Neural progenitor cell (in vitro differentiated cells): ENCODE results near the gene SLCO3A1. TPM values are rescaled to one million over a fixed set of nuclear protein-coding genes. Genes with fewer than 3 reads are reported as not detected.

Experiments
- DNase-seq: peaks from one replicate; pipeline ENCODE4 v3.0.0-alpha.2; 2016; ENCODE audit warnings: low spot score
- H2AFZ ChIP-seq: fragments of 200-600 bp; sonication (generic); replicated peaks from 2 replicates; pipeline ENCODE4 v1.6.1; 2016; ENCODE audit warnings: antibody characterized with exemption
- H3F3A ChIP-seq: fragments of 200-600 bp; sonication (generic); 2 replicates; pipeline ENCODE4 v1.6.1; 2016; ENCODE audit warnings: antibody characterized with exemption, low read depth
- H3K27ac ChIP-seq: fragments of 200-600 bp; sonication (generic); 2 replicates; pipeline ENCODE4 v1.5.1; 2016; ENCODE audit warnings: mild to moderate bottlenecking
- H3K27me3 ChIP-seq: fragments of 200-600 bp; sonication (generic); 2 replicates; pipeline ENCODE4 v1.6.1; 2016; ENCODE audit warnings: mild to moderate bottlenecking, moderate library complexity
- H3K36me3 ChIP-seq: fragments of 200-600 bp; sonication (generic); 2 replicates; pipeline ENCODE4 v1.5.1; 2016
- H3K4me1 ChIP-seq: fragments of 200-600 bp; sonication (generic); 2 replicates; pipeline ENCODE4 v1.6.1; 2016; ENCODE audit warnings: mixed run types
- H3K4me2 ChIP-seq: fragments of 200-600 bp; sonication (generic); 2 replicates; pipeline ENCODE4 v1.6.1; 2016
- H3K4me3 ChIP-seq: fragments of 200-600 bp; sonication (generic); 2 replicates; pipeline ENCODE4 v1.5.1; 2016
- H3K79me2 ChIP-seq: fragments of 200-600 bp; sonication (generic); 2 replicates; pipeline ENCODE4 v1.6.1; 2016; ENCODE audit warnings: low read depth
- H3K9ac ChIP-seq: fragments of 200-600 bp; sonication (generic); 2 replicates; pipeline ENCODE4 v1.6.1; 2016
- H3K9me3 ChIP-seq: fragments of 200-600 bp; sonication (generic); 2 replicates; pipeline ENCODE4 v1.5.1; 2016; ENCODE audit warnings: low read depth
- H4K20me1 ChIP-seq: fragments of 200-600 bp; sonication (generic); 2 replicates; pipeline ENCODE4 v1.6.1; 2016; ENCODE audit warnings: low read depth
- H3K27ac Mint-ChIP-seq: 3 replicates; pipeline ENCODE4 v1.8.0; 2021; ENCODE audit warnings: mixed read lengths
- H3K27me3 Mint-ChIP-seq: 2 replicates; pipeline ENCODE4 v1.8.0; 2022; ENCODE audit warnings: low read depth, mild to moderate bottlenecking, inconsistent platforms, moderate library complexity, mixed read lengths; ENCODE audit not compliant: insufficient read depth
- H3K36me3 Mint-ChIP-seq: 3 replicates; pipeline ENCODE4 v1.8.0; 2021; ENCODE audit warnings: mixed read lengths
- H3K4me1 Mint-ChIP-seq: 3 replicates; pipeline ENCODE4 v1.8.0; 2021; ENCODE audit warnings: mixed read lengths
- H3K4me3 Mint-ChIP-seq: 3 replicates; pipeline ENCODE4 v1.8.0; 2021; ENCODE audit warnings: mild to moderate bottlenecking, moderate library complexity, mixed read lengths
- H3K9me3 Mint-ChIP-seq: 3 replicates; pipeline ENCODE4 v1.8.0; 2020; ENCODE audit warnings: mixed read lengths
- CTCF ChIP-seq: fragments of 200-600 bp; sonication (generic); IDR thresholded peaks from 2 replicates; pipeline ENCODE4 v1.5.1; 2017; ENCODE audit warnings: antibody characterized with exemption, mild to moderate bottlenecking
- EZH2 ChIP-seq: fragments of 200-600 bp; sonication (generic); IDR thresholded peaks from 2 replicates; pipeline ENCODE4 v1.6.1; 2017; ENCODE audit warnings: antibody characterized with exemption, mild to moderate bottlenecking, moderate library complexity
- EZH2phosphoT487 ChIP-seq: fragments of 200-600 bp; sonication (generic); IDR thresholded peaks from 2 replicates; pipeline ENCODE4 v1.6.1; 2017; ENCODE audit warnings: antibody characterized with exemption
- total RNA-seq: library from RNA; depleted of rRNA; stranded (reverse); fragments of >200 nt; gene quantifications from 2 replicates; pipeline ENCODE4 v1.2.3, GENCODE V29; 2015; ENCODE audit warnings: low replicate concordance

SLCO3A1 gene
- total RNA-seq, 1 donor from 2014 or later = 6.6 TPM

- no peak overlapping the region for H2AFZ ChIP-seq
- no peaks in the 10 kb centered on the region for H3K9me3 ChIP-seq
- no peaks in the 10 kb centered on the region for H3F3A ChIP-seq
- H3K4me3 ChIP-seq = no peak overlapping the region
- no peaks in the 10 kb centered on the region for H4K20me1 ChIP-seq
- H3K9ac ChIP-seq = no peak overlapping the region
- Mint-ChIP-seq H3K4me3 (no peak overlapping the region), H3K27ac (no peak overlapping the region), H3K36me3 (no peaks in the 10 kb centered on the region), H3K27me3 (peaks cover 2% of the 10 kb centered on the region), H3K4me1 (peaks cover 17% of the 10 kb centered on the region), H3K9me3 (peaks cover under 1% of the 10 kb centered on the region)
- H3K27ac ChIP-seq = no peak overlapping the region
- H3K79me2 ChIP-seq = no peaks in the 10 kb centered on the region
- peaks cover 19% of the 10 kb centered on the region for H3K4me1 ChIP-seq
- no peak for DNase-seq
- no peaks in the 10 kb centered on the region for H3K27me3 ChIP-seq
- no peaks in the 10 kb centered on the region for H3K36me3 ChIP-seq
- TF ChIP-seq CTCF (no peak), EZH2phosphoT487 (no peak), EZH2 (no peak)
- H3K4me2 ChIP-seq = no peak overlapping the region
Measured at GRCh38 chr15:92001307-92001706, 147.8 kb downstream of the SLCO3A1 start.

GRCh38 chr15:92002666-92003065, 149.2 kb downstream of the SLCO3A1 start:
- Mint-ChIP-seq H3K4me3 (no peak overlapping the region), H3K27ac (no peak overlapping the region), H3K36me3 (no peaks in the 10 kb centered on the region), H3K27me3 (peaks cover 2% of the 10 kb centered on the region), H3K9me3 (no peaks in the 10 kb centered on the region), H3K4me1 (peaks cover 17% of the 10 kb centered on the region)
- Histone ChIP-seq H3K79me2 (no peaks in the 10 kb centered on the region), H4K20me1 (no peaks in the 10 kb centered on the region), H3F3A (no peaks in the 10 kb centered on the region), H3K27me3 (no peaks in the 10 kb centered on the region), H3K4me3 (no peak overlapping the region), H3K9me3 (no peaks in the 10 kb centered on the region), H3K27ac (no peak overlapping the region), H2AFZ (no peak overlapping the region), H3K4me1 (peaks cover 19% of the 10 kb centered on the region), H3K4me2 (no peak overlapping the region), H3K9ac (no peak overlapping the region), H3K36me3 (no peaks in the 10 kb centered on the region)
- DNase-seq = no peak
- TF ChIP-seq CTCF (no peak), EZH2 (no peak), EZH2phosphoT487 (no peak)

- TF ChIP-seq EZH2phosphoT487 (no peak), EZH2 (no peak), CTCF (no peak)
- Histone ChIP-seq H3F3A (no peaks in the 10 kb centered on the region), H2AFZ (no peak overlapping the region), H3K36me3 (no peaks in the 10 kb centered on the region), H3K4me2 (no peak overlapping the region), H3K27ac (no peak overlapping the region), H3K9me3 (no peaks in the 10 kb centered on the region), H4K20me1 (no peaks in the 10 kb centered on the region), H3K27me3 (no peaks in the 10 kb centered on the region), H3K4me3 (no peak overlapping the region), H3K79me2 (no peaks in the 10 kb centered on the region), H3K4me1 (peaks cover 19% of the 10 kb centered on the region), H3K9ac (no peak overlapping the region)
- Mint-ChIP-seq H3K4me1 (peaks cover 17% of the 10 kb centered on the region), H3K36me3 (no peaks in the 10 kb centered on the region), H3K4me3 (no peak overlapping the region), H3K27ac (no peak overlapping the region), H3K27me3 (peaks cover 3% of the 10 kb centered on the region), H3K9me3 (no peaks in the 10 kb centered on the region)
- DNase-seq = no peak
Measured at GRCh38 chr15:92003515-92004067, 150.1 kb downstream of the SLCO3A1 start.
